ENCODE measurements around the gene BMPER.
A peak's percentile ranks its signal among the peaks of the same experiment; 100 is the strongest.

BMPER gene

DNA sequence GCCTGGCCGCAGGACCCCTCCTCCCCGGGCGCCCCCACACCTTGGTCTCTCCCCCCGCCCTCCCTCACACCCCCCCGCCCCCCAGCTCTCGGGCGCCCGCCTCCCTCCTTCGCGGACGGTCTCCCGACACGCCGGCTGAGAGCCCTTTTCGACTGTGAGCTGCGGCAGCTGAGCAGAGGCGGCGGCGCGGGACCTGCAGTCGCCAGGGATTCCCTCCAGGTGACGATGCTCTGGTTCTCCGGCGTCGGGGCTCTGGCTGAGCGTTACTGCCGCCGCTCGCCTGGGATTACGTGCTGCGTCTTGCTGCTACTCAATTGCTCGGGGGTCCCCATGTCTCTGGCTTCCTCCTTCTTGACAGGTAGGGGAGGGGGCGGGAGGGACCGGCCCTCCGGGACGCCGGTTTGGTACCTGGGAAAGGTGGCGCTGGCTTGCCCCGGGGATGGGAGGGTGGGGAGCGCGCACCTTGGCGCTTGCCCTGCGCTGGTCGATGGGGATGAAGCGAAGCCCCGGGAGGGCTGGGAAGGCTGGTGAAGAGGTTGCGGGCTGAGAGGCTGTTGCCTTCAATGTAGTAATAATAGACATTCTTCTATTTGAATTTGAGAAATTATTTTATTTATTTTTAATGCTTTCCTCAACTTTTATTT lies at the start of gene BMPER:
BMPER (plus strand) TSS at position 151 of the 644 bp plus-strand sequence; CDS start at position 226, 75 bp downstream.
- DNase-seq (ENCODE audit: low read depth): no peak
- H3K4me3 ChIP-seq (ENCODE audit: low read depth, low read length): peak within 1 kb of the TSS; percentile 64

DNA sequence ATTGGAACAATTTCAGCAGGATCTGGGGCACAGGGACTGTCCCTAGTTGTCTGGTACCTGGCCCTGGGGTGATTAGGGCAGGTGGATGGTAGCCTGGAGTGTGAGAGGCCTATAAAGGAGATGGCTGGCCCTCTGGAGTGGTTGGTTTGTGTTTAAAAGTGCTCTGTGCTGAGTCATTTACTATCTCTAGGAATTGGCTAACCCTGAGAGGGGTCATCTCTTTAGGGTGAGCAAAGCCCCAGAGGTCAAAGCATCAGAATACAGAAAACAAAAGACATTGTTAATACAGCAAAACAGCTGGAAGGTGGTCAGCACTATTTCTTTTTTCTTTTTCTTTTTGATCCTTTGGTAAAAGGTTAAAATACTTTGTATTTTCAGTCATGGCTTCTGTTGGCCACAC lies 43.4 kb upstream of the BMPER start:
- no peak for DNase-seq (ENCODE audit: low read depth)
- no peak overlapping the region for H3K4me3 ChIP-seq (ENCODE audit: low read depth, low read length)

GRCh38 chr7:33862946-33863814 lies 42.2 kb upstream of the BMPER start:
- H3K4me3 ChIP-seq (ENCODE audit: low read depth, low read length): no peak overlapping the region
- no peak for DNase-seq (ENCODE audit: low read depth)

DNA sequence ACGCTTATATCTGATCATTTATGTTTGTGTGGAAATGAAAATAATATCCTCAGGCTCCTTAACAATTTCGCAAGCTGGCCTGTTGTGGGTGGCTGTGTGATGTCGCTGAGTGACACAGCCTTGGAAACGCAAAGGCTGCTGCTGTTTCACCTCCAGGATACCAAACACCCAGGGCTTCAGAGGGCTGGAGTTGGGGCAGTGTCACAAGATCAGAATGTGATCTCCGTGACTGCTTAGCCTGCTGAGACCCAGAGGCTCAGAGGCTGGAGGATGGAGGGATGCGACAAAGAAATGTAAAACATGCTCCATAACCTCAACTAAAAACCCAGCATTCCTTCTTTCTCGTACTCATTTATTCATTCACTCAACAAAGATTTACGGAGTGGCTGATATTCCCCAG lies 37.2 kb upstream of the BMPER start:
- no peak overlapping the region for H3K4me3 ChIP-seq (ENCODE audit: low read depth, low read length)
- DNase-seq (ENCODE audit: low read depth): peak; percentile 36

DNA sequence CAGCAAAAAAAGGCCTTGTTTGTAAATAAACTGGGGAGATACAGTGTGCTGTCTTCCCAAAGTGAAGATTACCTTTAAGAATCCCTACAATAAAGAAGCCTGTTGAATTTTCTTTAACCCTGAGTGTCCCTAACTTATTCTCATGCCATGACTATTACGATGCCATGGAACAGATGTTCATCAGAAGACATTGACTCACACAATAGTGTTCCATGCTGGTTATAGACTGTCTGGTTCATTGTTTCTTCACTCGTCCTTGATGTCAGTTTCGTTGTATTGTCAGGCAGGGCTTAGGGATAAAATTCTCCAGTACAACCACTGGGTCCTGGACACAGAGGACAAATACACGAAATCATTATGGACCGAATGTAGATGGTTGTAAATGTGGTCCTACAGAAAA lies 36.2 kb upstream of the BMPER start:
- H3K4me3 ChIP-seq (ENCODE audit: low read depth, low read length): no peak overlapping the region
- no peak for DNase-seq (ENCODE audit: low read depth)

- DNase-seq (ENCODE audit: low read depth): no peak
- no peak overlapping the region for H3K4me3 ChIP-seq (ENCODE audit: low read depth, low read length)
Measured at GRCh38 chr7:33870120-33870519, 35.2 kb upstream of the BMPER start.

GRCh38 chr7:33872870-33873269 lies 32.5 kb upstream of the BMPER start:
- H3K4me3 ChIP-seq (ENCODE audit: low read depth, low read length): no peak overlapping the region
- DNase-seq (ENCODE audit: low read depth): no peak

- no peak overlapping the region for H3K4me3 ChIP-seq (ENCODE audit: low read depth, low read length)
- DNase-seq (ENCODE audit: low read depth): no peak
Measured at GRCh38 chr7:33873518-33873917, 31.8 kb upstream of the BMPER start.

GRCh38 chr7:33873981-33874750 lies 31.2 kb upstream of the BMPER start:
- DNase-seq (ENCODE audit: low read depth): peak; percentile 59
- H3K4me3 ChIP-seq (ENCODE audit: low read depth, low read length): peak overlapping the region; percentile 2

- no peak overlapping the region for H3K4me3 ChIP-seq (ENCODE audit: low read depth, low read length)
- peak; percentile 98 for DNase-seq (ENCODE audit: low read depth)
Measured at GRCh38 chr7:33874943-33875342, 30.4 kb upstream of the BMPER start.

- no peak for DNase-seq (ENCODE audit: low read depth)
Measured at GRCh38 chr7:33876596-33877274, 28.6 kb upstream of the BMPER start.

DNA sequence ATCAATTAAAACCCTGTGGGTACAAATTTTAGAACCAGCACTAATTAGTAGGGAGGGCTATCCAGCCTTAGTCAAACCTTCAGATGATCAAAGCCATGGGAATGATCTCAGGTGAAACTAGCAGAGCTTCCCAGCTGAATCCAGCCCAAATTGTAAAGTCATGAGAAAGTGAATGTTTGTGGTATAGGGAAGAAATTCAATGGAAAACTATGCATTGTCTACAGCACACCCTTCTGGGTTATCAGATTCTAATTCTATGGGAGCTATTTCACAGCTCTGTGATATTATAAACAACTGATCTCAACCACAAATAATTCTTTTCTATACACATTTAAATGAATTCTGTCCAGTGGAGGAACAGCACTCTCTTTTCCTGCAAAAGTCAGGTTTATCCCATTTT lies 24.6 kb upstream of the BMPER start:
- H3K4me3 ChIP-seq (ENCODE audit: low read depth, low read length): no peak overlapping the region
- no peak for DNase-seq (ENCODE audit: low read depth)

More at GRCh38 chr7:33876596-33877274, 28.6 kb upstream of the BMPER start:
- H3K4me3 ChIP-seq (ENCODE audit: low read depth, low read length): no peak overlapping the region

GRCh38 chr7:33881316-33881715 lies 24.0 kb upstream of the BMPER start:
- H3K4me3 ChIP-seq (ENCODE audit: low read depth, low read length): no peak overlapping the region
- no peak for DNase-seq (ENCODE audit: low read depth)

GRCh38 chr7:33882040-33882837 lies 23.1 kb upstream of the BMPER start:
- H3K4me3 ChIP-seq (ENCODE audit: low read depth, low read length): no peak overlapping the region
- DNase-seq (ENCODE audit: low read depth): no peak

GRCh38 chr7:33882950-33883670 lies 22.2 kb upstream of the BMPER start:
- no peak for DNase-seq (ENCODE audit: low read depth)
- no peak overlapping the region for H3K4me3 ChIP-seq (ENCODE audit: low read depth, low read length)

GRCh38 chr7:33883671-33883965 lies 21.7 kb upstream of the BMPER start:
- DNase-seq (ENCODE audit: low read depth): no peak
- no peak overlapping the region for H3K4me3 ChIP-seq (ENCODE audit: low read depth, low read length)

- no peak for DNase-seq (ENCODE audit: low read depth)
- no peak overlapping the region for H3K4me3 ChIP-seq (ENCODE audit: low read depth, low read length)
Measured at GRCh38 chr7:33885290-33886148, 19.8 kb upstream of the BMPER start.

Measured in skeletal muscle cell (primary cell).